IMR-90 (cell line): ENCODE results near the gene NCLN. TPM values are rescaled to one million over a fixed set of nuclear protein-coding genes. Genes with fewer than 3 reads are reported as not detected.
"Not testable (repeated sequence)": the region's sequence is repeated elsewhere in the genome, so short reads cannot be mapped to it uniquely, and the experiment has no call there.

Experiments used
- ATAC-seq: fragments of 200-7000 bp; cut with Tn5 transposase; 2 replicates; pipeline ENCODE4 v1.9.1; 2020; ENCODE audit warnings: low read depth, mild to moderate bottlenecking, moderate library complexity
- BruUV-seq: library from RNA; stranded (reverse); fragments of 400-500 nt; replicated peaks from 2 replicates; lab custom pipeline; 2021; lab: Mats Ljungman, UMichigan
- CTCF ChIA-PET: fragments of 300-600 bp; formaldehyde crosslinking; extraction: SDS; loops from one replicate; lab custom pipeline; 2021; ENCODE audit warnings: antibody characterized with exemption; lab: Yijun Ruan, JAX
- POLR2A ChIA-PET: fragments of 300-600 bp; sonication (Branson Sonifier 250); formaldehyde crosslinking; loops from one replicate; lab custom pipeline; 2022; ENCODE audit warnings: antibody characterized with exemption; ENCODE audit not compliant: unreplicated experiment; lab: Charles Lee
- DNase-seq: peaks from one replicate; pipeline ENCODE4 v3.0.0; 2013
- H2AFZ ChIP-seq: replicated peaks from 2 replicates; pipeline ENCODE3; 2013; ENCODE audit warnings: low read length, mild to moderate bottlenecking; ENCODE audit not compliant: poor library complexity
- H2AK5ac ChIP-seq: 2 replicates; pipeline ENCODE4 v1.6.1; 2013; ENCODE audit warnings: low read depth, low read length, inconsistent platforms
- H2AK9ac ChIP-seq: replicated peaks from 2 replicates; pipeline ENCODE3; 2013; ENCODE audit warnings: mild to moderate bottlenecking, low read depth, low read length, moderate library complexity; ENCODE audit not compliant: poor library complexity
- H2BK120ac ChIP-seq: 2 replicates; pipeline ENCODE4 v1.6.1; 2013; ENCODE audit warnings: low read depth, low read length, inconsistent platforms
- H2BK15ac ChIP-seq: 3 replicates; pipeline ENCODE4 v1.6.1; 2013; ENCODE audit warnings: low read depth, low read length, inconsistent platforms
- H2BK20ac ChIP-seq: 2 replicates; pipeline ENCODE4 v1.6.1; 2013; ENCODE audit warnings: low read depth, mild to moderate bottlenecking, inconsistent platforms, low read length, moderate library complexity
- H2BK5ac ChIP-seq: 2 replicates; pipeline ENCODE4 v1.6.1; 2013; ENCODE audit warnings: mild to moderate bottlenecking, low read depth, low read length, inconsistent platforms; ENCODE audit not compliant: poor library complexity, severe bottlenecking
- H3K14ac ChIP-seq: replicated peaks from 2 replicates; pipeline ENCODE4 v1.6.1; 2013; ENCODE audit warnings: low read depth, low read length, inconsistent platforms
- H3K18ac ChIP-seq: 2 replicates; pipeline ENCODE4 v1.6.1; 2013; ENCODE audit warnings: low read depth, low read length, control low read depth
- H3K23ac ChIP-seq: 2 replicates; pipeline ENCODE4 v1.6.1; 2013; ENCODE audit warnings: low read depth, low read length, inconsistent platforms
- H3K27ac ChIP-seq: 2 replicates; pipeline ENCODE4 v1.5.1; 2013; ENCODE audit warnings: mild to moderate bottlenecking, control low read depth, low read length; ENCODE audit not compliant: insufficient read depth
- H3K27me3 ChIP-seq: 2 replicates; pipeline ENCODE4 v1.6.1; 2013; ENCODE audit warnings: low read length; ENCODE audit not compliant: control insufficient read depth, insufficient read depth
- H3K36me3 ChIP-seq: 2 replicates; pipeline ENCODE4 v1.6.1; 2013; ENCODE audit warnings: low read length, mixed read lengths; ENCODE audit not compliant: control insufficient read depth, insufficient read depth
- H3K4ac ChIP-seq: 2 replicates; pipeline ENCODE4 v1.6.1; 2013; ENCODE audit warnings: low read depth, low read length, inconsistent platforms
- H3K4me1 ChIP-seq: 2 replicates; pipeline ENCODE4 v1.6.1; 2013; ENCODE audit warnings: low read length, mixed read lengths; ENCODE audit not compliant: control insufficient read depth, insufficient read depth
- H3K4me2 ChIP-seq: 2 replicates; pipeline ENCODE4 v1.6.1; 2013; ENCODE audit warnings: low read depth, mild to moderate bottlenecking, control low read depth, low read length, moderate library complexity
- H3K4me3 ChIP-seq: 2 replicates; pipeline ENCODE4 v1.5.1; 2013; ENCODE audit warnings: low read depth, mild to moderate bottlenecking, control low read depth, low read length, moderate library complexity; ENCODE audit not compliant: insufficient read depth
- H3K56ac ChIP-seq: 2 replicates; pipeline ENCODE4 v1.6.1; 2013; ENCODE audit warnings: low read length, inconsistent platforms; ENCODE audit not compliant: insufficient read depth; ENCODE audit errors: extremely low read depth
- H3K79me1 ChIP-seq, 2 experiments: 2 replicates each; pipeline ENCODE4 v1.6.1; 2013; ENCODE audit warnings: low read length in 2 of 2, inconsistent platforms in 1 of 2, low read depth in 1 of 2
- H3K9ac ChIP-seq: 2 replicates; pipeline ENCODE4 v1.6.1; 2013; ENCODE audit warnings: low read depth, low read length, control low read depth
- H3K9me1 ChIP-seq: 2 replicates; pipeline ENCODE4 v1.6.1; 2013; ENCODE audit warnings: low read length, inconsistent platforms; ENCODE audit not compliant: insufficient read depth
- H3K9me3 ChIP-seq: 2 replicates; pipeline ENCODE4 v1.6.1; 2013; ENCODE audit warnings: low read length; ENCODE audit not compliant: control insufficient read depth, insufficient read depth
- H4K20me1 ChIP-seq: 2 replicates; pipeline ENCODE4 v1.6.1; 2013; ENCODE audit warnings: low read length, inconsistent platforms; ENCODE audit not compliant: insufficient read depth
- H4K5ac ChIP-seq: 2 replicates; pipeline ENCODE4 v1.6.1; 2013; ENCODE audit warnings: mild to moderate bottlenecking, low read depth, low read length, control low read depth
- H4K8ac ChIP-seq, 2 experiments: 2 replicates each; pipeline ENCODE4 v1.6.1; 2013; ENCODE audit warnings: low read depth in 2 of 2, low read length in 2 of 2, control low read depth in 1 of 2, inconsistent platforms in 1 of 2
- H4K91ac ChIP-seq: 2 replicates; pipeline ENCODE4 v1.6.1; 2013; ENCODE audit warnings: low read depth, low read length, inconsistent platforms; ENCODE audit not compliant: insufficient read depth
- NFE2L2 ChIP-seq: fragments of 150-350 bp; IDR thresholded peaks from 2 replicates; pipeline ENCODE4 v1.6.1; 2016; ENCODE audit warnings: low read depth, mild to moderate bottlenecking, low read length
- WGBS, 2 experiments: methylation state at CpG; one replicate each; pipeline versions ENCODE4 v1.1.5 to v1.1.7; 2013; ENCODE audit warnings: missing lambda C conversion rate in 2 of 2; ENCODE audit not compliant: insufficient read length in 1 of 2; ENCODE audit errors: extremely low coverage in 2 of 2; 5-methylcytosine and 5-hydroxymethylcytosine counted together
- dilution Hi-C: fragments of 300-500 bp; cut with HindIII; formaldehyde crosslinking; loops from one replicate; pipeline ENCODE4 v1.14.3; 2018; ENCODE audit warnings: low sequenced_read_pairs; ENCODE audit not compliant: unreplicated experiment
- in situ Hi-C: fragments of 300-500 bp; cut with MboI; formaldehyde crosslinking; loops from 3 replicates; pipeline ENCODE4 v1.14.3; 2019; ENCODE audit warnings: low sequenced_read_pairs, inconsistent platforms, mixed read lengths
- intact Hi-C: fragments of 100-400 bp; cut with micrococcal nuclease; formaldehyde crosslinking; loops from 2 replicates; pipeline ENCODE4 v1.10.0; 2022
- polyA plus RNA-seq, 3 experiments: library from polyadenylated mRNA; depleted of rRNA; stranded (reverse); fragments of >200 nt; gene quantifications; 2 replicates each; pipeline ENCODE4 v1.2.3, GENCODE V29; 2012; ENCODE audit warnings: low replicate concordance in 1 of 3
- total RNA-seq: library from RNA; depleted of rRNA; stranded (reverse); fragments of >200 nt; gene quantifications from 2 replicates; pipeline ENCODE4 v1.2.3, GENCODE V29; 2012

Gene NCLN
- total and polyA plus RNA-seq, 2 of the 4 experiments (the other 2 are of a cell fraction) = 32.8 to 90.8 TPM

DNA sequence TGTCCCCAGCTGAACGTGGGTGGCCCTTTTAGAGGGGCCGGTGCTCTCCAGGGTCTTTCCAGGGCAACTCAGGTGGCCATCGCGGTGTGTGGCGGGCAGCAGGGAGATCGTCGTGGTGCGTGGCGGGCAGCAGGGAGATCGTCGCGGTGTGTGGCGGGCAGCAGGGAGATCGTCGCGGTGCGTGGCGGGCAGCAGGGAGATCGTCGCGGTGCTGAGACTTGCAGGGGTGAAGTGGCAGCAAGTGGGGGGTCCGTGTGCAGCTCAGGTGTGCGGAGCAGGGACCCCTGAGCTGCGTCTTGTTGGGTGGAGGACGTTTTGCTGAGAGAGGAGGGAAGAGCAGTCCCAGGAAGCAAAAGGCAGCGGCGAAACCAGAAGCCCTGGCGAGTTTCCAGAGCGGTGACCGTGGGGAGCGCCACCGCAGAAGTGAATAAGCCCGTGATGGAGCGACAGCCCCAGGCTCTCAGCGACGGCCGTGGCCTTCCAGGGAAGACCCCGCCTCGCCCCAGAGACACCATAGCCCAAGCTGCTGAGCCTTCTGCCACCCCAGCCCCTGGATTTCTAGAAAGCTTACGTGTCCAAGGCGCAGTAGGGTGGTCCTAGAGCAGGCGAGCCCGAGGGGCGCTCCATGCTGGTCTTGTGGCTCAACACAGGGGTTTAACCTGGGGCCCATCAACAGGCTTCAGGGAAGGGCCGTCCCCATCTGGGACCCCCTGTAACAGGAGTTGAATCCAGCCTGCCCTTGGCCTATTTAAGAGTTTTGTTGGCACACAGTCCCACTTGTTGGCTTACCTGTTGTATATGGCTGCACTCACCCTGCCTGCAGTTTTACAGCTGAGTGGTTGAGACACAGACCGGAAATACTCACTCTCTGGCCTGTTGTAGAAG is 5.4 kb downstream of the NCLN start (continued):
- TF ChIP-seq NFE2L2 = no peak

DNA sequence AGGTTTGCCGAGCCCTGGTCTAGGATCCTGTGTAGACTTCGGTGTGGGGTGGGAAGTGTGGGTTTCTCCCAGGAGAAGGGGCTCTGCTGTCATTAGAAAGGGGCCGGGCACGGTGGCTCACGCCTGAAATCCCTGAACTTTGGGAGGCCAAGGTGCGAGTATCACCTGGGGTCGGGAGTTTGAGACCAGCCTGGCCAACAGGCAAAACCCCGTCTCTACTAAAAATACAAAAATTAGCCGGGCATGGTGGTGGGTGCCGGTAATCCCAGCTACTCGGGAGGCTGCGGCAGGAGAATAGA is 6.0 kb downstream of the NCLN start:
- H3K56ac ChIP-seq, H3K14ac ChIP-seq, H3K27me3 ChIP-seq, DNase-seq, BruUV-seq, H2AK9ac ChIP-seq, dilution Hi-C loops, ATAC-seq, H3K9me1 ChIP-seq, H3K9ac ChIP-seq, H3K4me3 ChIP-seq, H4K91ac ChIP-seq, intact Hi-C loops, H4K8ac ChIP-seq, H2BK20ac ChIP-seq, H2AK5ac ChIP-seq, H4K5ac ChIP-seq, H3K4me1 ChIP-seq, POLR2A ChIA-PET, H3K27ac ChIP-seq, H2AFZ ChIP-seq, H2BK15ac ChIP-seq, H3K4me2 ChIP-seq, in situ Hi-C loops, H2BK120ac ChIP-seq, H3K4ac ChIP-seq, CTCF ChIA-PET, H3K9me3 ChIP-seq, H2BK5ac ChIP-seq, H3K23ac ChIP-seq, H3K18ac ChIP-seq: not testable (repeated sequence)
- Histone ChIP-seq H3K36me3 (peaks cover 20% of the 10 kb centered on the region), H3K79me1 (peaks cover 5 to 59% of the 10 kb centered on the region in 2 experiments; a peak in 2 of 4 replicates), H4K20me1 (peaks cover 49% of the 10 kb centered on the region)
- 96% methylated on average over 3 of the region's 12 CpGs; no CpG with 5 or more reads in 1 of the 2 experiments for WGBS, 2 experiments
